ENCODE results near the gene WEE1. TPM values are rescaled to one million over a fixed set of nuclear protein-coding genes. Genes with fewer than 3 reads are reported as not detected.

Gene WEE1
- total RNA-seq, 4 donors from 2014 or later = 82.0 to 296 (median 183) TPM

DNA sequence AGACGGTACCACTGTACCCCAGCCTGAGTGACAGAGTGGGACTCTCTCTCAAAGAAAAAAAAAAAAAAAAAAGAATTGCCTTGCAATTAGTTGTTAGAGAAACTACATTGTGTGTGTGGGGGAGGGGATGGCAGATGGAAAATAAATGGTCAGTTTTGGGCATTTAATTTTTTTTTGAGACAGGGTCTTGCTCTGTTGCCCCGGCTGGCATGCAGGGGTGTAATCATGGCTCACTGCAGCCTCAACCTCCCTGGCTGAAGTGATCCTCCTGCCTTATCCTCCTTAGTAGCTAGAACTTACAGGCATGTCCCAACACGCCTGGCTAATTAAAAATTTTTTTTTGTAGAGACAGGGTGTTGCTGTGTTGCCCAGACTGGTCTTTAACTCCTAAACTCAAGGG, 36.4 kb downstream of the WEE1 start:
- Histone ChIP-seq H3K4me3 (no peak overlapping the region), H3K27me3 (no peaks in the 10 kb centered on the region), H3K9me3 (no peaks in the 10 kb centered on the region), H3K4me1 (peaks cover 28% of the 10 kb centered on the region), H3K36me3 (no peaks in the 10 kb centered on the region), H3K27ac (no peak overlapping the region)
- WGBS = 89% methylated on average over 3 of the region's 3 CpGs
- TF ChIP-seq POLR2AphosphoS5 (IDR thresholded peaks at IDR 0.05) (no peak), EP300 (IDR thresholded peaks at IDR 0.05) (no peak), POLR2A (IDR thresholded peaks at IDR 0.05) (no peak)
- TF ChIP-seq, protein P1, sequence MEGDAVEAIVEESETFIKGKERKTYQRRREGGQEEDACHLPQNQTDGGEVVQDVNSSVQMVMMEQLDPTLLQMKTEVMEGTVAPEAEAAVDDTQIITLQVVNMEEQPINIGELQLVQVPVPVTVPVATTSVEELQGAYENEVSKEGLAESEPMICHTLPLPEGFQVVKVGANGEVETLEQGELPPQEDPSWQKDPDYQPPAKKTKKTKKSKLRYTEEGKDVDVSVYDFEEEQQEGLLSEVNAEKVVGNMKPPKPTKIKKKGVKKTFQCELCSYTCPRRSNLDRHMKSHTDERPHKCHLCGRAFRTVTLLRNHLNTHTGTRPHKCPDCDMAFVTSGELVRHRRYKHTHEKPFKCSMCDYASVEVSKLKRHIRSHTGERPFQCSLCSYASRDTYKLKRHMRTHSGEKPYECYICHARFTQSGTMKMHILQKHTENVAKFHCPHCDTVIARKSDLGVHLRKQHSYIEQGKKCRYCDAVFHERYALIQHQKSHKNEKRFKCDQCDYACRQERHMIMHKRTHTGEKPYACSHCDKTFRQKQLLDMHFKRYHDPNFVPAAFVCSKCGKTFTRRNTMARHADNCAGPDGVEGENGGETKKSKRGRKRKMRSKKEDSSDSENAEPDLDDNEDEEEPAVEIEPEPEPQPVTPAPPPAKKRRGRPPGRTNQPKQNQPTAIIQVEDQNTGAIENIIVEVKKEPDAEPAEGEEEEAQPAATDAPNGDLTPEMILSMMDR (IDR thresholded peaks at IDR 0.05) = no peak
- DNase-seq (ENCODE audit: low spot score in 2 of 2) = peak in 1 of 2 donors; percentile 16

DNA sequence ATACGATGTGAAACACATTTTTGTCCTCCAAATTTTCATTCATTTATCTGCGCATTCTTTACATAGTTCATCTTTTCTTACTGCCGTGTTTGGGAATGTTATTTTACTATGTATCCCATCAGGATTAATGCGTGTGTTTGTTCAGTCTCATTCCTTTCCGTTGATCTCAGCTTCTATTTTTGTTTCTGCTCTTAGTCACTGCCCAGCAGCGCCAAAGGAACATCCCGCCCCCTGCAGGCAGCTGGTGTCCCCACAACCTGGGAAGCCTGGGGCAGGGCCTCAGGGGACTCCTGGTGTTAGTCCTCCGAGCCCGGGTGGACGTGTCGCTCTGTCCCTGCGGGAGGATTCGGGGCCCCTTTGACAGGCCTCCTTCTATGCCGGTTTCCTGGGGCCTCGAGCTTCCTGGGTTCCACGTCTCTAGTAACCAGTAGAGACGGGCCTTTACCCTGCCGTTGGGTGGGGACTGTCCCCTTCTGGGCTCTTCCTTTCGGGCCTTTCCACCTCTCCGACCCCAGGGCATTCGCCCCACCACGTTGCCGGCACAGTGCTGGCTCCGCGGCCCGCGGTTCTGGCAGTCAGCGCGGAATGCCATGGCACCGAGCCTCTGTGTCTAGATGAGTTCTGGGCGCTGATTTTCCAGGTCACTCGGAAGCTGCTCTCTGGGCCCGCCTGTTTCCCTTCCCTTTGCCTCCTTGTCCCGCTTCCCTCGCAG, 39.8 kb downstream of the WEE1 start:
- Histone ChIP-seq H3K9me3 (no peaks in the 10 kb centered on the region), H3K27me3 (no peaks in the 10 kb centered on the region), H3K4me1 (peaks cover 30% of the 10 kb centered on the region), H3K27ac (peak overlapping the region; percentile 95), H3K36me3 (no peaks in the 10 kb centered on the region), H3K4me3 (peak overlapping the region; percentile 51)
- peak; percentile 96 for DNase-seq (ENCODE audit: low spot score in 2 of 2)
- TF ChIP-seq, protein P1 (IDR thresholded peaks at IDR 0.05) = peak; percentile 91 to 93
- TF ChIP-seq POLR2AphosphoS5 (IDR thresholded peaks at IDR 0.05) = peak; percentile 13 to 91 (median 85)
- peak in 1 of 2 donors; percentile 38 for TF ChIP-seq POLR2A (IDR thresholded peaks at IDR 0.05)
- no peak for TF ChIP-seq EP300 (IDR thresholded peaks at IDR 0.05)
- WGBS = under 1% methylated on average over 34 of the region's 35 CpGs

DNA sequence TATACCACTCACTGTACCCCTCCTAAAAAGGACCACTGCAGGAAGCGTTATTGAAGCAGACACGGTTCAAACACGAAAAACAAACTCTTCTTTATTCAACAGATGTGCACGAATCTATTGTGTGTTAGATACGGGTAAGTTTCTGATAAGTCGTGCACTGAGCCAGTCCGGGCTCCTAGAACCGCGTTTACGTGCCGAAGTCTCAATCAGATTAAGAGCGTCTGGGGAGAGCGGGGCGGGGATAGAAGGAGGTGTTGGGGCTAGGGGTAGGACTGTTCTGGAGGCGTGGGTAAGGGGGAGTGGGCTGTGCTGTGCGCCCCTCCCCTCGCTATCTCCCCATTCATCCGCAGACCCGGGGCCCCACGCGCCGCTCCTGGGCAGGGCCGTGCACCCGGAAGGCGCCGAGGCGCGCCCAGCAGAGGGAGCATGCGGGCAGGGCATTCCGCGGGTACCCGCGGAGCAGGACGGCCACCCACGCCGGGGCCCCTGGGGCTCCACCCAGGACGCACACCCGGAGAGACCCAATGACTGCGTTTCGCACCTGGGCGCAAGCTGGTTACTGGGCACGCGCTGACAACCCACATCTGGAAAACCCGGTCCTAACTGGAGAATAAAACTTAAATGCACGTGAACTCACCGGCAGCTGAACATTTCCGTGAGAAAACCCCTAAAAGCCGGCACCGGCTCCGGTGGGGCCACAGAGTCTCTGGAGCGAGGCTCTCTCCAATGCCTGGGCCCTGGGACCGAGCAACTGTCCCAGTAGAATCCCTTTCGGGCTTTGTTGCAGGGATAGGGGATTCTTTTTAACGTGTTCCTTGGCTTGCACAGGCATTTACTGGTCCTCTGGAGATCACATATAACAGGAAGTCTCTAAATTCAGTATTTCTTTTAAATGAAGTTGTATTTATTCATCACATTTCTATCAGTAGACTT, 40.6 kb downstream of the WEE1 start:
- TF ChIP-seq POLR2A (IDR thresholded peaks at IDR 0.05) (no peak), EP300 (IDR thresholded peaks at IDR 0.05) (peak; percentile 14), POLR2AphosphoS5 (IDR thresholded peaks at IDR 0.05) (peak in 2 of 3 donors; percentile 34 to 69)
- TF ChIP-seq, protein P1 (IDR thresholded peaks at IDR 0.05) = peak; percentile 74 to 91

DNA sequence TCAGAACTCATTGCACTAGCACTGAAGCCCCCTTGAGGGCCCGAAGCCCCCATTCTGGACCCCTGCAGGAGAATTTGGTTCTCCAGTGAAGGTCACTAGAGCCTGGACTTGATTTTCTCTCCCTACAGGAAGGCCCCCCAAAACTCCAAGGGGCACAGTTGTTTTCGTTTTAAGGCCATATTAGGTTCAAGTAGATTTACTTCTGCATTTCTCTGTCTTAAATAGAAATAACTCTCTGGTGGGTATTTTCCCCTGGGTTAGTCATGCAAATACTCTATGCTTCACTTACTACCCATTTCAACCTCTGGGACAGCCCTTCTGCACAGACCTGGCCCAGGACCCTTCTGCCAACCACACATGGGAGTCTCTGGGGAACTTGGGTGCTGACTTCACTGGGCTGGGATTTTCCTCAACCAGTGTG, 41.6 kb downstream of the WEE1 start:
- no peaks in the 10 kb centered on the region for H3K36me3 ChIP-seq
- H3K27me3 ChIP-seq = no peaks in the 10 kb centered on the region
- H3K9me3 ChIP-seq = no peaks in the 10 kb centered on the region
- peaks cover 28% of the 10 kb centered on the region for H3K4me1 ChIP-seq
- H3K27ac ChIP-seq = peak overlapping the region; percentile 95
- peak in 1 of 2 donors; percentile 37 for DNase-seq (ENCODE audit: low spot score in 2 of 2)
- TF ChIP-seq, protein P1 (IDR thresholded peaks at IDR 0.05) = no peak
- TF ChIP-seq POLR2AphosphoS5 (IDR thresholded peaks at IDR 0.05) (no peak), EP300 (IDR thresholded peaks at IDR 0.05) (no peak), POLR2A (IDR thresholded peaks at IDR 0.05) (no peak)
- WGBS = 86% methylated on average over 2 of the region's 2 CpGs
- no peak overlapping the region for H3K4me3 ChIP-seq

More for the DNA sequence above, 40.6 kb downstream of the WEE1 start:
- no peaks in the 10 kb centered on the region for H3K36me3 ChIP-seq
- H3K27ac ChIP-seq = peak overlapping the region; percentile 95
- H3K27me3 ChIP-seq = no peaks in the 10 kb centered on the region
- peak; percentile 92 for DNase-seq (ENCODE audit: low spot score in 2 of 2)
- H3K9me3 ChIP-seq = no peaks in the 10 kb centered on the region
- H3K4me3 ChIP-seq = peak overlapping the region; percentile 51
- under 1% methylated on average over 34 of the region's 54 CpGs for WGBS
- H3K4me1 ChIP-seq = peaks cover 30% of the 10 kb centered on the region

Measured in suprapubic skin (tissue), 4 donors.